Fibroblast of the aortic adventitia (primary cell): ENCODE data around the gene MEF2A. TPM values are rescaled to one million over a fixed set of nuclear protein-coding genes. Genes with fewer than 3 reads are reported as not detected.
"Not testable (repeated sequence)": the region's sequence is repeated elsewhere in the genome, so short reads cannot be mapped to it uniquely, and the experiment has no call there.

Source experiments
- DNase-seq: peaks from one replicate; pipeline ENCODE4 v3.0.0-alpha.2; 2010; ENCODE audit warnings: low read depth
- H3K4me3 ChIP-seq: 2 replicates; pipeline ENCODE4 v1.5.1; 2011; ENCODE audit warnings: low read depth, mild to moderate bottlenecking, control low read depth, low read length, moderate library complexity
- total RNA-seq: library from RNA; depleted of rRNA; stranded (reverse); fragments of >200 nt; gene quantifications from 2 replicates; pipeline ENCODE4 v1.2.3, GENCODE V29; 2012; ENCODE audit warnings: low replicate concordance
- TF ChIP-seq, protein P1 (sequence below): IDR thresholded peaks from 2 replicates; pipeline ENCODE4 v1.5.1; 2011; ENCODE audit warnings: mild to moderate bottlenecking, low read length, control low read depth, inconsistent platforms; ENCODE audit not compliant: insufficient read depth

Gene MEF2A
- total RNA-seq, 1 donor, result 95.1 TPM

DNA sequence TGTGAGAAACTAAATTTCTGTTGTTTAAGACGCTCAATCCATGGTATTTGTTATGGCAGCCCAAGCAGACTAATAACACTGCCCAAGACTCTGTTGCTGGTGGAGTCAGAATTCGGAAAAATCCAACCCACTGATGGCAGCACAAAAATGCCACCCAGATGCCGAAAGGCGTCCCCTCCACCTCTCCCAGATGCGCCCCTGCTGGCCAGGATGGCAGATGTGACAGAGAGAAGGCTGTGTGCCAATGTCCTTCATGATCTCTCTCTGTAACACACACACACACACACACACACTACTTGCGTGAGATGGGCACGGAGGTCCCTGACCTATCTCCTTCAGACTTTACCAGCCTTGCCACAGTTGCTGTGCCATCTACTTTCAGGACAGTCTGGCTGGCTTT lies 178.4 kb downstream of the MEF2A start:
- TF ChIP-seq, protein P1, sequence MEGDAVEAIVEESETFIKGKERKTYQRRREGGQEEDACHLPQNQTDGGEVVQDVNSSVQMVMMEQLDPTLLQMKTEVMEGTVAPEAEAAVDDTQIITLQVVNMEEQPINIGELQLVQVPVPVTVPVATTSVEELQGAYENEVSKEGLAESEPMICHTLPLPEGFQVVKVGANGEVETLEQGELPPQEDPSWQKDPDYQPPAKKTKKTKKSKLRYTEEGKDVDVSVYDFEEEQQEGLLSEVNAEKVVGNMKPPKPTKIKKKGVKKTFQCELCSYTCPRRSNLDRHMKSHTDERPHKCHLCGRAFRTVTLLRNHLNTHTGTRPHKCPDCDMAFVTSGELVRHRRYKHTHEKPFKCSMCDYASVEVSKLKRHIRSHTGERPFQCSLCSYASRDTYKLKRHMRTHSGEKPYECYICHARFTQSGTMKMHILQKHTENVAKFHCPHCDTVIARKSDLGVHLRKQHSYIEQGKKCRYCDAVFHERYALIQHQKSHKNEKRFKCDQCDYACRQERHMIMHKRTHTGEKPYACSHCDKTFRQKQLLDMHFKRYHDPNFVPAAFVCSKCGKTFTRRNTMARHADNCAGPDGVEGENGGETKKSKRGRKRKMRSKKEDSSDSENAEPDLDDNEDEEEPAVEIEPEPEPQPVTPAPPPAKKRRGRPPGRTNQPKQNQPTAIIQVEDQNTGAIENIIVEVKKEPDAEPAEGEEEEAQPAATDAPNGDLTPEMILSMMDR, result no peak
- no peak for DNase-seq
- H3K4me3 ChIP-seq, result no peak overlapping the region

DNA sequence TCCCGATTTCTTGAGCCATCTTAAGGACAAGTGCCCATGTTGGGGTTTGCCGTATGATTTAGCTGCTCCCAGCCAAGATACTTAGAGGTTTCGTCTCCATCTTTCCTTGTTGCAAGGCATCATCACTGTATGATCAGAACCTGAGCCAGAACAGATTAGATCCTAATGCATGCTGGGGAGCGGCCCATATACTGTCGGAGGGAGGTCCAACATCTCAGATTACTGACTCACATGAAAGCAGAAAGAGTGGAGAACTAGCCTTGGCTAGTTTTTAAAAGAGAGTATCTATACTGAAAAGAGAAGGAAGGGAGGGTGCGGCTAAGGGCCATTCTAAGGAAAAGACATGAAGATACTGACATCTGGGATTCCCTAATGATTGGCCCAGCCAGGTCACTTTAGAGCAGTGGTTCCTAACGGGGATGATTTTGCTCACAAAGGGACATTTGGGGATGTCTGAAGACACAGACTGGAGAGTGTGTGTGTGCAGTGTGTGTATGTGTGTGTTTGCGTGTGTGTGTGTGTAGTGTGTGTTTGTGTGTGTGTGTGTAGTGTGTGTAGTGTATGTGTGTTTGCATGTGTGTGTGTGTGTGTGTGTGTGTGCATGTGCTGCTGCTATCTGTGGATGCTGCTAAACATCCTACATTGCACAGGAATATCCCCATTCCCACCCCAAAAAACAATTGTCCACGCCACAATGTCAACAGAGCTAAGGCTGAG lies 179.7 kb downstream of the MEF2A start:
- no peak for DNase-seq
- TF ChIP-seq, protein P1, result no peak

DNA sequence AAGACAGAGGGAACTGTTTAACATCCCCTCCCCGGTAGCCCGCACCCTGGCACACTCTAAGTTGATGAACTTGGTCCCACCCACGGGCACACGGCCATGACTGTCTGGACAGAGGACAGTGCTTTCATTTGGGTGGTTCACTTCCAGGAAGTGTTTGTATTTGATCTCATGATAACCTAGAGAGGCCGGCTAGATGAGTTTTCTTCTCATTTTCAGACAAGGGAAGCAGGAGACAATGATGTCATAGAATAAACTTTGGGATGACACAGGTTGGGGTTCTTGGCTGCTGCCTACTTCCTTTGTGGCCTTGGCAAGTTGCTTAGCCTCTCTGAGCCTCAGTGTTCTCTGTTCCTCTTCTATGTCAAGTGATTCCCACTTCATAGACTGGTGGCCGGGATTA lies 183.6 kb downstream of the MEF2A start:
- no peak overlapping the region for H3K4me3 ChIP-seq
- TF ChIP-seq, protein P1, result no peak
- DNase-seq, result peak; percentile 21

More for the DNA sequence above, 179.7 kb downstream of the MEF2A start:
- H3K4me3 ChIP-seq, result no peak overlapping the region

DNA sequence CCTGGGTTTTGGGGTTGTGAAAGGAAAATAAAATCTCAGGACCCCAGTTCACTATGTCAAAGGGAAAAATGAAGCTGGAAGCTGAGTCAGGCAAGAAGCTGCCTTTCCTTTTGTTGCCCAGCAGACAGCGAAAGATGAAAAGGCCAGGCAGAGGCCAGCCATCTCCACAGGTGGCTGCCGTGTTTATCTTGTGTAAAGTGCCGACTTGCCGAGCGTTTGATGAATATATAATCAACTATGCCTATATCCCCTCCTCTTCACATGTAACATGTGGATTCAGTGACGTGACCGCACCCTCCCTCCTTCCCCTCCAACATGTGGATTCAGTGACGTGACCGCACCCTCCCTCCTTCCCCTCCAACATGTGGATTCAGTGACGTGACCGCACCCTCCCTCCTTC lies 184.5 kb downstream of the MEF2A start:
- H3K4me3 ChIP-seq, DNase-seq: not testable (repeated sequence)

DNA sequence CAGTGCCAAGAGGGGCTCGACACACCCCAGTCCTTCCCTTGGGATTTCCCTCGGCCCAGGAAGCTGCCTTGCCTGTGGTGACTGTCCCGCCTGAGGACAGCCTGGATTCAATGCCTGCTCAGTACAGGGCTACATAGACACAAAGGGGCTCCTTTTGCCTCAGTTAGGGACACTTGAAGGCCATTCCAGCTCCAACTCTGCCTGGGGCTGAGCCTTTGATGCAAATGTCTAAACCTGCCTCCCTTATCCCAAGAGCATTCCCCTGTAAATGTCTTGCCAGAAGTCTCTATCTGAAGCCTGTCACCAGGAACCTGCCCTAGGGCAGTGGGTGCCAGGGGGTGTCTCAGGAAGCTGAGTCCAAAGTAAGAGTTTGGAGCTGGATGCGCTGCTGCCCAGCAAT lies 186.8 kb downstream of the MEF2A start:
- DNase-seq, result no peak
- TF ChIP-seq, protein P1, result no peak
- H3K4me3 ChIP-seq, result no peak overlapping the region

DNA sequence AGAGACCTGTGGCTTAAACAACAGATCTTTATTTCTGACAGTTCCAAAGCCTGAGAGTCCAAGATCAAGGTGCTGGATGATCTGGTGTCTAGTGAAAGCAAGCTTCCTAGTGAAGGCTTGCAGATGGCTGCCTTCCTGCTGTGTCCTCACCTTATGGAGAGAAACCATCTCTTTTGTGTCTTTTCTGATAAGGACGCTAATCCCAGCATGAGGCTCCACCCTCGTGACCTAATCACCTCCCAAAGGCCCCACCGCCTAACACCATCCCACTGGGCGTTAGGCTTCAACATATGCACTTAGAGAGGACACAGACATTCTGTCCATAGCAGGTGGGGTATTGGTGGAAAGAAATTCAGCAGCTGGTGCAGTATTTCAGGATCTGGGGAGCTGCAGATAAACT lies 187.3 kb downstream of the MEF2A start:
- no peak for DNase-seq
- no peak overlapping the region for H3K4me3 ChIP-seq
- TF ChIP-seq, protein P1, result no peak

DNA sequence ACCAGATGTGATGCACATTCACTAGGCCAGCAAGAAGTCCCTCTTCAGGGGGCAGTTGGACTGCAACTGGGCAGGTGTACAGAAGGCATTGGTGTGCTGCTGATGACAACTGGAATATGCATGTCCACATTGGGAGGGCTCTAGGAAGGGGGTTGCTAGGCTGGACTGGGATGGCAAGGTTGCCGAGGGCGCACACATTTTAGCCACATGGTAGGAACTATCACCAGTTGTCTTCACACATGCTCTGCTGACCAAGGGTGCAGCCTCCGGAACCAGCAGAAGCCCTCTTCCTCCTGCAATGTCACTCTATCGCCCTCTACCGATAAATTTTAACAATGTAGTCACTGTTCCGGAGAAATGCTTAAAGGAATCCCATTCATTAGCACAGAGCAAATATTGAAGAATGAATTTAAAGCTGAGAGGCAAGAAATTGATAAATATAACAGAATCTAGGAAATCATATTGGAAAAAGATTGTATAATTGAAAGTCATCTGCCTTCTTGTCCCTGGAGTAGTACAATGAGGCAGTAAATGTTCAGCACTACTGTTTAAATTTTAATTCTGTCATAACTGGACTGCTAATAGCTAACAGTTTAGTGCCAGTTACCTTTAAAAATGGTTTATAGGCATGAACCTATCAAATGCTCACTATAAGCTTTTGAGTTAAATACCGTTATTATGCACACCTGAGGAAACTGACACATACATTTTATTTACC lies 190.1 kb downstream of the MEF2A start:
- no peak overlapping the region for H3K4me3 ChIP-seq
- DNase-seq, result peak; percentile 81
- TF ChIP-seq, protein P1, result peak; percentile 90
